Midbrain (tissue), 1 donor: ENCODE data around the gene SEMA6B.
"Not testable (repeated sequence)": the region's sequence is repeated elsewhere in the genome, so short reads cannot be mapped to it uniquely, and the experiment has no call there.

Experiments used
- DNase-seq: peaks from one replicate; lab custom pipeline; 2025; lab: John Stamatoyannopoulos, UW

The SEMA6B gene

GRCh38 chr19:4547303-4548237 is 11.9 kb downstream of the SEMA6B start:
- no peak for DNase-seq

DNA sequence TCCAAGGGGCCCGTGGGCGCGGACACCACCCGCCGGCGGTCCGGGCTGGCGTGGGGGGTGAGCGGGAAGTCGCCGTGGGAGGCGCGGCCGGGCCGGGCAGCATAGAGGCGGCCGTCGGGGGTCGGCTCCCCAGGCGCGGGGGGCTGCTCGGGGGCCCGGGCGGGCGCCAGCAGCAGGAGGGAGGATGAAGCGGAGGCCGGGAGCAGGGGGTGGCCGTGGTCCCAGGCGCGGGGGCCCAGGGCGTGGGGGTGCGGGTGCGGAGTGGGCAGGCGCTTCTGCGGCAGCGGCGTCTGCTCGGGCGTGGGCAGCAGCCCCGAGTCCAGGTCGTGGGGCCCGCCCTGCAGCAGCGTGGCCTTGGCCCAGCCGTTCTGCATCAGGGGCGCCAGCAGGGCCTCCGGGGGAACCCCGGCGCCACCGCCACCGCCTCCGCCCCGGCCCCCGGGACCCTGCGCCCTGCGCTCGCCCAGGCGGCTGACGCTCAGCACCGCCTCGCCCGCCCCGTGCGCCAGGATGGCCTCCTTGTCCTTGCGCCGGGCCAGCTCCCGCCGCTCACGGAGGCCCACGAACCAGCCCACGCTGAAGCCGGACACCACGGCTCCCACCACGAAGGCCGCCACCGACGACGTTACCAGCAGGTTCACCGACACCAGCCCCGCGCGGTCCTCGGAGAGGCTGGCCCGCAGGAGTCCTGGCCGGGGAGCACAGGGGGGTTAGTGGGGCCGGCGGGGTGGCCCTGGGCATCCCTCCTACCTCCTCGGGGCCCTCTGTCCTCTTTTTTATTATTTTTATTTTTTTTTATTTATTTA is 15.4 kb downstream of the SEMA6B start:
- no peak for DNase-seq

DNA sequence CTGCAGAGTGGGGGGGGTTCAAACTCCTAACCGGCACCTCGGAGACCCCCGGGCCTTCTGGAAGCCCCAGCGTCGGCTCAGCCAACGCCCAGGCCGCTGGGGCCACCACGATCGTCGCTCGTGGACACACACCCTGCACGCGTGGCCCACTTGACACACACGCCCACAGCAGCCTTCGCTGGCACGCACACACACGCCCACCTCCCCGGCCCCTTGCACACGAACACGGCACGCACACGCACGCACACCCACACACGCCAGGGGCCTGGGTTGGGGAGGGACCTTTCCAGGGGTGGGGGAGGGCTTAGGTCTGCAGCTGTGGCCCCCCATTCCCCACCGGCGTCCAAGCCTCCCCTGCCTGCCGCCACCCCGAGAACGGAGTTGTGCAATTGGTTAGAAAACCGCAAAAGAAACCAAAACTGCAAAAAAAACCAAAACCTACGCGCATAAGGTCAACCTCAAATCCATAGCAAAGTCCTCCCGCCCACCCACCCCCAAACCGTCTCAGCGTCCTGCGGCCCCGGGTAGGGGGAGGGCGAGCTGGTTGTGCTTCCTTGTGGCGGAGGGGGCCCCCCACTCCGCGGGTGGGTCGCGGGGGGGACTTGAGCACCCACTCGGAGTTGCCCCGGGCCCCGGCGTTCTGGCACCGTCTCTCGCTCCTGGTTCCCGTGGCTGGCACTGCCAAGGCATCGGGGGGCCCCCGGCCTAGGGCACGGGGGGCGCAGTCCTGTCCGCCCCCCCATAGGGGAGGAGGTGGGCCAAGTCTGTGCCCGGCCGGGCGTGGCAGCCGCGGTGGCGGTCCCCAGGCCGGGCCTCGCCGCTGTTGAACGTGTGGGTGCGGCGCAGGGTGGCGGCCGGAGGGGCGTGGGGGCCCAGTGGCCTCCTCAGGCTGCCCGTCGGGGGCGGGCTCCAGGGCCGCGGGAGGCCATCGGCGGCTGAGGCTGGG is 16.3 kb downstream of the SEMA6B start:
- no peak for DNase-seq

DNA sequence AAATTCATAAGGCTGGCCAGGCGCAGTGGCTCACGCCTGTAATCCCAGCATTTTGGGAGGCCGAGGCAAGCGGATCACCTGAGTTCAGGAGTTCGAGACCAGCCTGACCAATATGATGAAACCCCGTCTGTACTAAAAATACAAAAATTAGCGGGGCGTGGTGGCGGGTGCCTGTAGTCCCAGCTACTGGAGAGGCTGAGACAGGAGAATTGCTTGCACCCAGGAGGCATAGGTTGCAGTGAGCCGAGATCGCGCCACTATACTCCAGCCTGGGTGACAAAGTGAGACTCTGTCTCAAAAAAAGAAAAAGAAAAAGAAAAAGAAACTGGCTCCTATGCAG is 17.7 kb downstream of the SEMA6B start:
- DNase-seq, result not testable (repeated sequence)

DNA sequence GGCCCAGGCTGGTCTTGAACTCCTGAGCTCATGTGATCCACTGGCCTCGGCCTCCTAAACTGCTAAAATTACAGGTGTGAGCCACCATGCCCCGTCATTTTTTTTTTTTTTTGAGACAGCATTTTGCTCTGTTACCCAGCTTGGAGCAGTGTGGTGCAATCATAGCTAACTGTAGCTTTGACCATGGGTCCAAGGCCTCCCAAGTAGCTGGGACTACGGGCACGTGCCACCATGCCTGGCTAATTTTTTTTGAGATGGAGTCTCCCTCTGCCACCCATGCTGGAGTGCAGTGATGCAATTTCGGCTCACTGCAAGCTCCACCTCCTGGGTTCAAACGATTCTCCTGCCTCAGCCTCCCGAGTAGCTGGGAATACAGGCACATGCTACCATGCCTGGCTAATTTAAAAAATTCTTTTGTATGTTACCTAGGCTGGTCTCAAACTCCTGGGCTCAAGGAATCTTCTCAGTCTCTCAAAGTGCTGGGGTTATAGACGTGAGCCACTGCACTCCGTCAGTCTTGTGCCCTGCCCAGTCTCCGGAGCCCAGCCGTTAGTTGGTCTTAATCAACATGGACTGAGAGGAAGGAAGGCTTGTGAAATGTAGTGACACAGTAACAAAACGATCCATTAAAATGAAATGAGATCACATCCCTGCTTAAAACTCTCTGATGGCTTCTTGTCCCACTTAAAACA is 18.2 kb downstream of the SEMA6B start:
- no peak for DNase-seq

- no peak for DNase-seq
Measured at GRCh38 chr19:4539693-4540581, 19.5 kb downstream of the SEMA6B start, which contains the start of gene LRG1. Gene LRG1, minus strand, starts transcription at chr19:4540036. Its CDS starts 23 bp downstream, at chr19:4540013.

DNA sequence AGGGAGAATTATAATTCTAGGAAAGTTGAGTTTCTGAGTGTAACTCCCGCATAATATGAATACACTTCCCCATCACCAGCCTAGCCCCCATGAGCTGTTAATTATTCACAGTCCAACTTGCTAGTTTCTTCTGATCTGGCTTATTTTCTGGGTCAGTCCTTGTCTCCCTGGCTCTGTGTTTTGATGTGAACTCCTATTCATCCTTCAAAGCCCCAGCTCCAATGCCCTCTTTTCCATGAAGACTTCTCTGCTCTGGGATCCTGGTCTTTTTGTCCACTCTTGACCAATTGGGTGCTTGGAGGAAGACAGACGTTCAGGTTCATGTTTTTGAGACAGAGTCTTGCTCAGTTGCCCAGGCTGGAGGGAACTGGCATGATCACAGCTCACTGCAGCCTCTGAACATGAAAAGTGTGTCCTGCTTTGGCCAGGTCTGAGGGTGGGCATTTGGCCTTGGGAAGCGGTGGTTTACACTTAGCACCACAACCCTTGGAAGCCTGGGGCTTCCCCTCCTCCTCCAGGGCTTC is 20.3 kb downstream of the SEMA6B start:
- no peak for DNase-seq

DNA sequence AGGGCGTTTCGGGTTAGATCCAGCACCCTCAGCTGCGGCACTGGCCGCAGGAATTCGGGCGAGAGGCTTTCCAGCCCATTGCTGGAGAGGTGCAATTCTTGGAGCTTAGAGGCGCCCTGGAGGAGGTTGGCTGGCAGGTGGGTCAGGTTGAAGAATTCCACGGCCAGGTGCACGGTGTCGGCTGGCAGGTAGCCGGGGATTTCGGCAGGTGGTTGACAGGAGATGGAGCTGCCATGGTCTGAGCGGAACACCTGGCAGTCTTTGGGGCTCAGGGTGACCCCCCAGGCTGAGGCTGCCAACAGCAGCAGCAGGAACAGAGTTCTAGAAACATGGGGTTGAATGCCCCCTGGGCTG is 20.9 kb downstream of the SEMA6B start:
- DNase-seq, result no peak

- DNase-seq, result no peak
Measured at GRCh38 chr19:4537953-4538600, 21.4 kb downstream of the SEMA6B start.

DNA sequence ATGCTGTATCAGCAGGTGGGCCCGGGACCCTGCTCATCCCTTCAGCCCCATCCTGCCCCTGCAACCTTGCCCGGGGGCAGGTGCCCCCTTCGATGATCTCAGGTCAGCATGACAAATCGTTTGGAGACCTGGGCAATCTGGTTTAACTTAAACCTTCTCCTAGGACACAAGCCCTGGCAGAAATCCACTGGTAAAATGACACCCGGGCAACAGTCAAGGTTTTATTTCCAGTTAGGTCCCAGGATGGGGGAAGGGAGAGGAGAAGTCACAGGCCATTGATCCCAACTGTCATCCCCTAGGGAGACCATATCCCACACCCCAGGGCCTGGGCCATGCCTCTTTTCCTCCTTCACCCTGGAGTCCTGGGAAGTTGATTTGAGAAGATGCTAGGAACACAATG is 22.7 kb downstream of the SEMA6B start:
- no peak for DNase-seq

DNA sequence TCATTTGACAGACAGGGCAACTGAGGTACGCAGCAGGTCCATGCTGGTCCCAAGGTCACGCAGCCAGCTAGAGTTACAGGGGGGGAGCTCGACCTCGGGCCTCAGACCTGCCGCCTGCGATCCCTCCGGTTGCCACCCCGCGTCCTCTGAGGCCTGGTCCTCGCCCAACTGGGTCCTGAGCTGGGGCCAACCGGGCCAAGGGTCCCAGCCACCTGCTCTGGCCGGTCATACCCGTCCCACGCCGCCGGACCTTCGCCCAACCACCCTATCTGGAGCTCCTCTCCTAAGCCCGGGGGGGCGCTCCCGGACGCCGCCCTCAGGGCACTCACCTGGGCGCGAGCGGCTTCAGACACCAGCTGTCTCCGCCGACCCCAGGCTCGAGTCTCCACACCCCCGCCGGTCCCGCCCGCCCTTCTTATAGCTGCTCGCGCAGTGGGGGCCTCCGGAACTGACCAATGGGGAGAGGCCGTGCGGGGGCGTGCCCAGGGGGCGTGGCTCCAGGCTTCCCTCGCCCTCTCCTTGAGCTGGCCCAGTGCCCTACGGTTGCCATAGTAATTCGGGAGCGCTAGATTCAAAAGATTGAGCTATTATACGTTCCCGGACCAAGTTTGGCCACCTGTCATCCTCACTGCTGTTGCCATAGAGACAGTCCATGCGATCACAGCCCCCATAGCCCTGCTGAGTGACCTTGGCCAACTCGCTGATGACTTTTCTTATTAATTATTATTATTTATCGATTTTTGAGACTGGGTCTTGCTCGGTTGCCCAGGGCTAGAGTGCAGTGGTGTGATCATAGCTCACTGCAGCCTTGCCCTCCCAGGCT is 24.4 kb downstream of the SEMA6B start, which contains the start of gene PLIN5:
Gene PLIN5, minus strand, starts transcription at position 389 of the 823 bp plus-strand sequence. CDS start 1,150 bp downstream, outside the sequence.
- DNase-seq, result peak; percentile 65

- DNase-seq, result no peak
Measured at GRCh38 chr19:4533835-4534424, 25.6 kb downstream of the SEMA6B start.

DNA sequence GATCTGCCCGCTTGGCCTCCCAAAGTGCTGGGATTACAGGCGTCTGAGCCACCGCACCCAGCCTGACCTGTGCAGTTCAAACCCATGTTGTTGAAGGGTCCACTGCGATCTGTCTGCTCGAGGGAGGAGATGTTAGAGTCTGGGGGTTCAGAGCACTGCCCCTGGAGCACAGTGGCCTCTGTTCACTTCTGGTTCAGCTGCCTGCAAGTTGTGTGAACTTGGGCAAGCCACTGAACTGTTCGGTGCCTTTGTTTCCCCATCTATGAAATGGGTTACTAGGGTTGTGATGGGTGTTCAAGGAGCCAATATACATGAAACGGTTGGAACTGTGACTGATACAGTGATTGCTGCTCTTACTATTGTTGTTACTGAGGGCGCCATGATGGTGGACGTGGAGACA is 26.1 kb downstream of the SEMA6B start:
- DNase-seq, result no peak

- no peak for DNase-seq
Measured at GRCh38 chr19:4531562-4532165, 27.8 kb downstream of the SEMA6B start.

DNA sequence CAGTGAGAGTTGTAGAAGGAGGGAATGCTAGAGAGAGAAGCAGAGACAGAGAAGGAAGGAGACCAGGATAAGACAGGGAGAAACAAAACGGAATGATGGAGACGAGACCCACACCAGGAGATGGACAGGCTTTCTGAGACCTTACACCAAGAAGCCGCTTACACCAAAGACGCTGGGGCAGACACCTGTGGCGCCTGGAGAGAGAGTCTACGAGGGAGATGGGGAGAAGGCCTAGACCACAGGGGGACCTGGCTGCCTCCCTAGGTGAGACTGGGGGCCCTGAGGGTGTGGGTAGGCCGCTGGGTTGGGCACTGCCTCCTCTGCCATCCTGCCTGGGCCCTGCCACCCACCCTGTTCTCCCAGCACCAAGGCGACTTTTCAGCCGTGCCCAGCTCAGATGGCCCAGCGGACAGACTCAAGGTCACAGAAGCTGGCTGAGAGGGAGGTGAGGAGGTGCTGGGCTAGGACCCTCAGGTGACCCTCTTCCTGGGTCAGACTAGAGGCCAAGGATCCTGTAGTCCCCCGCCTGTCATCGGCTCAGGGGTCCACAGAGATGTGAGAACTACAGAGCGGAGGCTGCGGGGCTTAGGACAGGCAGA is 29.5 kb downstream of the SEMA6B start:
- DNase-seq, result no peak

DNA sequence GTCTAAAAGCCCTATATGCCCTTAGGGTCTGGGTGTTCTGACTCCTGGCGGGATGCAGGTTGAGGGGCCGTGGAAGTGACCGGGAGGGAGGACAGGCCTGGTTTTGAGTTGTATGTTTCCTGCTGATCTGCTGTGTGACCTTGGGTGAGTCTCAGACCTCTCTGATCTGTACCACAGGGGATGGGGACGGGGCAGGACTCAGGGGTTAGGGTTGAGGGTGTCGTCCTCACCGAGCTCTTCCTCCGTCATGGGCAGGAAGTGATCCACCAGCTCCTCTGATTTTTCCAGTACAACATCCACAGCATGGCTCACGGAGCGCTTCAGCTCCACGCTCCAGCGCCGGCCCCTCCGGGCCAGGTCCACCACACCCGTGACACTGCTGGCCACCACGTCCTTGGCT is 30.6 kb downstream of the SEMA6B start:
- no peak for DNase-seq

GRCh38 chr19:4527377-4527776 is 32.1 kb downstream of the SEMA6B start:
- DNase-seq, result not testable (repeated sequence)
